WTC11 (cell line): ENCODE measurements around the gene TNRC6A. TPM values are rescaled to one million over a fixed set of nuclear protein-coding genes. Genes with fewer than 3 reads are reported as not detected.

Experiments
- ATAC-seq: fragments of 200-7000 bp; cut with Tn5 transposase; 2 replicates; pipeline ENCODE4 v1.10.0; 2021; ENCODE audit warnings: mild to moderate bottlenecking, moderate library complexity
- CTCF ChIA-PET: fragments of 300-600 bp; sonication (Branson Sonifier 250); formaldehyde crosslinking; loops from one replicate; lab custom pipeline; 2021; ENCODE audit warnings: antibody characterized with exemption; lab: Charles Lee
- POLR2A ChIA-PET: fragments of 350-600 bp; sonication (Branson Sonifier 250); formaldehyde crosslinking; loops from one replicate; lab custom pipeline; 2021; ENCODE audit warnings: antibody characterized with exemption; lab: Charles Lee
- DNase-seq: peaks from one replicate; pipeline ENCODE4 v3.0.0; 2021; ENCODE audit warnings: low spot score
- H3K27ac Mint-ChIP-seq: 2 replicates; pipeline ENCODE4 v1.8.0; 2021; ENCODE audit warnings: mixed read lengths
- H3K27me3 Mint-ChIP-seq: 2 replicates; pipeline ENCODE4 v1.8.0; 2021; ENCODE audit warnings: low read depth, mild to moderate bottlenecking, moderate library complexity, mixed read lengths
- H3K36me3 Mint-ChIP-seq: 2 replicates; pipeline ENCODE4 v1.8.0; 2021; ENCODE audit warnings: mixed read lengths
- H3K4me1 Mint-ChIP-seq: 2 replicates; pipeline ENCODE4 v1.8.0; 2022; ENCODE audit warnings: mixed read lengths
- H3K4me3 Mint-ChIP-seq: 2 replicates; pipeline ENCODE4 v1.8.0; 2021; ENCODE audit warnings: mild to moderate bottlenecking, moderate library complexity, mixed read lengths
- H3K9me3 Mint-ChIP-seq: 2 replicates; pipeline ENCODE4 v1.8.0; 2021; ENCODE audit warnings: mixed read lengths
- ELF4 ChIP-seq: sonication (generic); formaldehyde crosslinking; IDR thresholded peaks from 2 replicates; pipeline ENCODE4 v1.8.1; 2022; ENCODE audit warnings: low read depth, mild to moderate bottlenecking, moderate library complexity, missing genetic modification reagents
- FOXJ3 ChIP-seq: sonication (generic); formaldehyde crosslinking; IDR thresholded peaks from 2 replicates; pipeline ENCODE4 v1.9.0; 2021; ENCODE audit warnings: missing genetic modification reagents, mild to moderate bottlenecking, borderline replicate concordance
- KAT7 ChIP-seq: sonication (generic); formaldehyde crosslinking; IDR thresholded peaks from 2 replicates; pipeline ENCODE4 v1.8.1; 2023; ENCODE audit warnings: missing genetic modification reagents, mild to moderate bottlenecking, borderline replicate concordance
- MYBL2 ChIP-seq: sonication (generic); formaldehyde crosslinking; IDR thresholded peaks from 2 replicates; pipeline ENCODE4 v1.8.1; 2023; ENCODE audit warnings: mild to moderate bottlenecking, moderate library complexity, missing genetic modification reagents
- NR2C2 ChIP-seq: sonication (generic); formaldehyde crosslinking; IDR thresholded peaks from 2 replicates; pipeline ENCODE4 v1.8.0; 2022; ENCODE audit warnings: mild to moderate bottlenecking, missing genetic modification reagents
- RELA ChIP-seq: sonication (generic); formaldehyde crosslinking; IDR thresholded peaks from 2 replicates; pipeline ENCODE4 v1.8.1; 2022; ENCODE audit warnings: missing genetic modification reagents, mild to moderate bottlenecking, borderline replicate concordance
- SMAD3 ChIP-seq: sonication (generic); formaldehyde crosslinking; IDR thresholded peaks from 2 replicates; pipeline ENCODE4 v1.8.0; 2022; ENCODE audit warnings: missing genetic modification reagents, mild to moderate bottlenecking, borderline replicate concordance
- TEAD1 ChIP-seq: sonication (generic); formaldehyde crosslinking; IDR thresholded peaks from 2 replicates; pipeline ENCODE4 v1.8.0; 2022; ENCODE audit warnings: mild to moderate bottlenecking, missing genetic modification reagents
- total RNA-seq: library from RNA; stranded (reverse); gene quantifications from 3 replicates; pipeline ENCODE4 v1.2.3, GENCODE V29; 2021
- TF ChIP-seq, protein P1 (sequence below): sonication (generic); formaldehyde crosslinking; IDR thresholded peaks from 2 replicates; pipeline ENCODE4 v1.8.0; 2022; ENCODE audit warnings: missing genetic modification reagents
- TF ChIP-seq, protein P2 (sequence below): sonication (generic); formaldehyde crosslinking; IDR thresholded peaks from 2 replicates; pipeline ENCODE4 v1.8.1; 2022; ENCODE audit warnings: missing genetic modification reagents, borderline replicate concordance
- TF ChIP-seq, protein P3 (sequence below): sonication (generic); formaldehyde crosslinking; IDR thresholded peaks from 2 replicates; pipeline ENCODE4 v1.8.0; 2022; ENCODE audit warnings: mild to moderate bottlenecking, missing genetic modification reagents
- TF ChIP-seq, protein P4 (sequence below): sonication (generic); formaldehyde crosslinking; IDR thresholded peaks from 2 replicates; pipeline ENCODE4 v1.8.1; 2022; ENCODE audit warnings: low read depth, mild to moderate bottlenecking, moderate library complexity, missing genetic modification reagents, borderline replicate concordance
- TF ChIP-seq, protein P5 (sequence below): sonication (generic); formaldehyde crosslinking; IDR thresholded peaks from 2 replicates; pipeline ENCODE4 v1.8.0; 2022; ENCODE audit warnings: mild to moderate bottlenecking, missing genetic modification reagents
- TF ChIP-seq, protein P6 (sequence below): sonication (generic); formaldehyde crosslinking; conservative IDR thresholded peaks from 2 replicates; pipeline ENCODE4 v1.8.1; 2023; ENCODE audit warnings: mild to moderate bottlenecking, low read depth, missing genetic modification reagents, moderate library complexity
- TF ChIP-seq, protein P7 (sequence below): fragments of 250-450 bp; sonication (Bioruptor Pico); IDR thresholded peaks from 2 replicates; pipeline ENCODE4 v1.9.0; 2021; ENCODE audit warnings: mild to moderate bottlenecking, borderline replicate concordance

TNRC6A gene
- total RNA-seq, 1 experiment from 2014 or later, result 86.3 TPM

DNA sequence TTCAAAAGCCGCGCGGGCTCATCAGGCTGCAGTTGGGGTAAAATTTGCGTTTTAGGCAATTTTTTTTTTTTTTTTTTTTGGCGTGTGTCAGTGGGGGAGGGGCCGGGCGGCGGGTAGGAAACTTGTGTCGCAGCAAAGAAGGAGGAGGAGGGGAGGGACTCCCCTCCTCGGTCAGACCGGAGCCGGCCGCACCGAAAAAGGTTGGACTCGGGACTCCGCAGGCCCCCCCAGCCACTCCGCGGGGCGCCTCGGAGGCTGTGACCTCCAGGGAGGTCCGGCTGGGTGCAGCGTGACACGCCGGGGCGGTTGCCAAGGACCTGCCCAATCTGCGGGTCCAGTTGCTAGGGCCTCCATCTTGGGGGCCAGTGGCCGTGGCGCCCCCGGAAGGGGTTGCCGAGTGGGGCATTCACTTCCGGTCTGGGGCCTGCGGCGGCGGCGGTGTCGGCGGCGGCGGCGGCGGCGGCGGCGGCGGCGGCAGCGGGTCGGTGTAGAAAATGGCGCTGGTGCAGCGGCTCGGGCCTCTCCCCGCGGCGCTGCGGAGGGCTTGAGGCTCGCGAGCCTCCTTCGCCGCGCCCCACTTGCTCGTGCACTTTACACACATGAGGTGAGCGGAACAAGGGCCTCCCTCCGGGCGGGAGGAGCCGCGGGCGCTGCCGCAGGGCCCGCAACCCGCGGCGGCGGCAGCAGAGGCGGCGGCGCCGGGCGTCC lies at the start of gene TNRC6A (continued):
- TF ChIP-seq, protein P1, sequence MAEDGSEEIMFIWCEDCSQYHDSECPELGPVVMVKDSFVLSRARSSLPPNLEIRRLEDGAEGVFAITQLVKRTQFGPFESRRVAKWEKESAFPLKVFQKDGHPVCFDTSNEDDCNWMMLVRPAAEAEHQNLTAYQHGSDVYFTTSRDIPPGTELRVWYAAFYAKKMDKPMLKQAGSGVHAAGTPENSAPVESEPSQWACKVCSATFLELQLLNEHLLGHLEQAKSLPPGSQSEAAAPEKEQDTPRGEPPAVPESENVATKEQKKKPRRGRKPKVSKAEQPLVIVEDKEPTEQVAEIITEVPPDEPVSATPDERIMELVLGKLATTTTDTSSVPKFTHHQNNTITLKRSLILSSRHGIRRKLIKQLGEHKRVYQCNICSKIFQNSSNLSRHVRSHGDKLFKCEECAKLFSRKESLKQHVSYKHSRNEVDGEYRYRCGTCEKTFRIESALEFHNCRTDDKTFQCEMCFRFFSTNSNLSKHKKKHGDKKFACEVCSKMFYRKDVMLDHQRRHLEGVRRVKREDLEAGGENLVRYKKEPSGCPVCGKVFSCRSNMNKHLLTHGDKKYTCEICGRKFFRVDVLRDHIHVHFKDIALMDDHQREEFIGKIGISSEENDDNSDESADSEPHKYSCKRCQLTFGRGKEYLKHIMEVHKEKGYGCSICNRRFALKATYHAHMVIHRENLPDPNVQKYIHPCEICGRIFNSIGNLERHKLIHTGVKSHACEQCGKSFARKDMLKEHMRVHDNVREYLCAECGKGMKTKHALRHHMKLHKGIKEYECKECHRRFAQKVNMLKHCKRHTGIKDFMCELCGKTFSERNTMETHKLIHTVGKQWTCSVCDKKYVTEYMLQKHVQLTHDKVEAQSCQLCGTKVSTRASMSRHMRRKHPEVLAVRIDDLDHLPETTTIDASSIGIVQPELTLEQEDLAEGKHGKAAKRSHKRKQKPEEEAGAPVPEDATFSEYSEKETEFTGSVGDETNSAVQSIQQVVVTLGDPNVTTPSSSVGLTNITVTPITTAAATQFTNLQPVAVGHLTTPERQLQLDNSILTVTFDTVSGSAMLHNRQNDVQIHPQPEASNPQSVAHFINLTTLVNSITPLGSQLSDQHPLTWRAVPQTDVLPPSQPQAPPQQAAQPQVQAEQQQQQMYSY (CRISPR knock-in tag), result no peak
- TF ChIP-seq RELA (CRISPR knock-in tag) (no peak), TEAD1 (CRISPR knock-in tag) (peak; percentile 79), KAT7 (CRISPR knock-in tag) (no peak; the same call in 1 of the 2 replicates), FOXJ3 (CRISPR knock-in tag) (no peak), NR2C2 (CRISPR knock-in tag) (peak; percentile 98), SMAD3 (CRISPR knock-in tag) (no peak)
- TF ChIP-seq, protein P2, sequence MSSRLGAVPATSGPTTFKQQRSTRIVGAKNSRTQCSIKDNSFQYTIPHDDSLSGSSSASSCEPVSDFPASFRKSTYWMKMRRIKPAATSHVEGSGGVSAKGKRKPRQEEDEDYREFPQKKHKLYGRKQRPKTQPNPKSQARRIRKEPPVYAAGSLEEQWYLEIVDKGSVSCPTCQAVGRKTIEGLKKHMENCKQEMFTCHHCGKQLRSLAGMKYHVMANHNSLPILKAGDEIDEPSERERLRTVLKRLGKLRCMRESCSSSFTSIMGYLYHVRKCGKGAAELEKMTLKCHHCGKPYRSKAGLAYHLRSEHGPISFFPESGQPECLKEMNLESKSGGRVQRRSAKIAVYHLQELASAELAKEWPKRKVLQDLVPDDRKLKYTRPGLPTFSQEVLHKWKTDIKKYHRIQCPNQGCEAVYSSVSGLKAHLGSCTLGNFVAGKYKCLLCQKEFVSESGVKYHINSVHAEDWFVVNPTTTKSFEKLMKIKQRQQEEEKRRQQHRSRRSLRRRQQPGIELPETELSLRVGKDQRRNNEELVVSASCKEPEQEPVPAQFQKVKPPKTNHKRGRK (CRISPR knock-in tag), result no peak
- TF ChIP-seq, protein P3, sequence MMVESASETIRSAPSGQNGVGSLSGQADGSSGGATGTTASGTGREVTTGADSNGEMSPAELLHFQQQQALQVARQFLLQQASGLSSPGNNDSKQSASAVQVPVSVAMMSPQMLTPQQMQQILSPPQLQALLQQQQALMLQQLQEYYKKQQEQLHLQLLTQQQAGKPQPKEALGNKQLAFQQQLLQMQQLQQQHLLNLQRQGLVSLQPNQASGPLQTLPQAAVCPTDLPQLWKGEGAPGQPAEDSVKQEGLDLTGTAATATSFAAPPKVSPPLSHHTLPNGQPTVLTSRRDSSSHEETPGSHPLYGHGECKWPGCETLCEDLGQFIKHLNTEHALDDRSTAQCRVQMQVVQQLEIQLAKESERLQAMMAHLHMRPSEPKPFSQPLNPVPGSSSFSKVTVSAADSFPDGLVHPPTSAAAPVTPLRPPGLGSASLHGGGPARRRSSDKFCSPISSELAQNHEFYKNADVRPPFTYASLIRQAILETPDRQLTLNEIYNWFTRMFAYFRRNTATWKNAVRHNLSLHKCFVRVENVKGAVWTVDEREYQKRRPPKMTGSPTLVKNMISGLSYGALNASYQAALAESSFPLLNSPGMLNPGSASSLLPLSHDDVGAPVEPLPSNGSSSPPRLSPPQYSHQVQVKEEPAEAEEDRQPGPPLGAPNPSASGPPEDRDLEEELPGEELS (CRISPR knock-in tag), result no peak
- TF ChIP-seq, protein P4, sequence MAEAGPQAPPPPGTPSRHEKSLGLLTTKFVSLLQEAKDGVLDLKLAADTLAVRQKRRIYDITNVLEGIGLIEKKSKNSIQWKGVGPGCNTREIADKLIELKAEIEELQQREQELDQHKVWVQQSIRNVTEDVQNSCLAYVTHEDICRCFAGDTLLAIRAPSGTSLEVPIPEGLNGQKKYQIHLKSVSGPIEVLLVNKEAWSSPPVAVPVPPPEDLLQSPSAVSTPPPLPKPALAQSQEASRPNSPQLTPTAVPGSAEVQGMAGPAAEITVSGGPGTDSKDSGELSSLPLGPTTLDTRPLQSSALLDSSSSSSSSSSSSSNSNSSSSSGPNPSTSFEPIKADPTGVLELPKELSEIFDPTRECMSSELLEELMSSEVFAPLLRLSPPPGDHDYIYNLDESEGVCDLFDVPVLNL, result no peak
- TF ChIP-seq, protein P5, sequence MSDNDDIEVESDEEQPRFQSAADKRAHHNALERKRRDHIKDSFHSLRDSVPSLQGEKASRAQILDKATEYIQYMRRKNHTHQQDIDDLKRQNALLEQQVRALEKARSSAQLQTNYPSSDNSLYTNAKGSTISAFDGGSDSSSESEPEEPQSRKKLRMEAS, result 0 out of 2 replicates have a peak, but pooled peaks have one; percentile 30
- TF ChIP-seq, all 79 proteins: peak for 19

DNA sequence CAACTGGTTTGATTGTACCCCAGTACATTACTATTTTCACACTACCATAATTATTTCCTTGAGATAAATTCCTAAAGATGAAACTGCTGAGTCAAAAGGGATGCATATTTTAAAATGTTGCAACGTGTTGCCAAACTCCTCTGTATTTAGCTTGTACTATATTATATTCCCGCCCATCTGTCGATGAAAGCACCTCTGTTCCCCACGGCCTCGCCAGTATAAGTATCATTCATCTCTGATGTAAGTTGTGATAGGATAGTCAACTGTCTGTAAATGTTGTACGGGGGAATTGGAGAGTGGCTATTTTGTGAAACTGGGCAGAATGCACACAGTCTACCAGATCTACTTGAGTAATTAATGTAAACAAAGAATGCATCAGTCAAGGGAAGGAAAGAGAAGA lies 47.7 kb upstream of the TNRC6A start:
- H3K4me1 Mint-ChIP-seq, result peaks cover 28% of the 10 kb centered on the region
- CTCF ChIA-PET, result no interaction called here
- no peak for ATAC-seq
- no peaks in the 10 kb centered on the region for H3K36me3 Mint-ChIP-seq
- POLR2A ChIA-PET, result no interaction called here
- H3K27me3 Mint-ChIP-seq, result no peaks in the 10 kb centered on the region
- H3K9me3 Mint-ChIP-seq, result no peaks in the 10 kb centered on the region
- no peak overlapping the region for H3K4me3 Mint-ChIP-seq
- DNase-seq, result no peak
- H3K27ac Mint-ChIP-seq, result no peak overlapping the region
- TF ChIP-seq KAT7 (CRISPR knock-in tag), result no peak
- TF ChIP-seq, protein P6, sequence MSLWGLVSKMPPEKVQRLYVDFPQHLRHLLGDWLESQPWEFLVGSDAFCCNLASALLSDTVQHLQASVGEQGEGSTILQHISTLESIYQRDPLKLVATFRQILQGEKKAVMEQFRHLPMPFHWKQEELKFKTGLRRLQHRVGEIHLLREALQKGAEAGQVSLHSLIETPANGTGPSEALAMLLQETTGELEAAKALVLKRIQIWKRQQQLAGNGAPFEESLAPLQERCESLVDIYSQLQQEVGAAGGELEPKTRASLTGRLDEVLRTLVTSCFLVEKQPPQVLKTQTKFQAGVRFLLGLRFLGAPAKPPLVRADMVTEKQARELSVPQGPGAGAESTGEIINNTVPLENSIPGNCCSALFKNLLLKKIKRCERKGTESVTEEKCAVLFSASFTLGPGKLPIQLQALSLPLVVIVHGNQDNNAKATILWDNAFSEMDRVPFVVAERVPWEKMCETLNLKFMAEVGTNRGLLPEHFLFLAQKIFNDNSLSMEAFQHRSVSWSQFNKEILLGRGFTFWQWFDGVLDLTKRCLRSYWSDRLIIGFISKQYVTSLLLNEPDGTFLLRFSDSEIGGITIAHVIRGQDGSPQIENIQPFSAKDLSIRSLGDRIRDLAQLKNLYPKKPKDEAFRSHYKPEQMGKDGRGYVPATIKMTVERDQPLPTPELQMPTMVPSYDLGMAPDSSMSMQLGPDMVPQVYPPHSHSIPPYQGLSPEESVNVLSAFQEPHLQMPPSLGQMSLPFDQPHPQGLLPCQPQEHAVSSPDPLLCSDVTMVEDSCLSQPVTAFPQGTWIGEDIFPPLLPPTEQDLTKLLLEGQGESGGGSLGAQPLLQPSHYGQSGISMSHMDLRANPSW (CRISPR knock-in tag), result no peak
- TF ChIP-seq MYBL2 (CRISPR knock-in tag), result no peak
- TF ChIP-seq, protein P7, sequence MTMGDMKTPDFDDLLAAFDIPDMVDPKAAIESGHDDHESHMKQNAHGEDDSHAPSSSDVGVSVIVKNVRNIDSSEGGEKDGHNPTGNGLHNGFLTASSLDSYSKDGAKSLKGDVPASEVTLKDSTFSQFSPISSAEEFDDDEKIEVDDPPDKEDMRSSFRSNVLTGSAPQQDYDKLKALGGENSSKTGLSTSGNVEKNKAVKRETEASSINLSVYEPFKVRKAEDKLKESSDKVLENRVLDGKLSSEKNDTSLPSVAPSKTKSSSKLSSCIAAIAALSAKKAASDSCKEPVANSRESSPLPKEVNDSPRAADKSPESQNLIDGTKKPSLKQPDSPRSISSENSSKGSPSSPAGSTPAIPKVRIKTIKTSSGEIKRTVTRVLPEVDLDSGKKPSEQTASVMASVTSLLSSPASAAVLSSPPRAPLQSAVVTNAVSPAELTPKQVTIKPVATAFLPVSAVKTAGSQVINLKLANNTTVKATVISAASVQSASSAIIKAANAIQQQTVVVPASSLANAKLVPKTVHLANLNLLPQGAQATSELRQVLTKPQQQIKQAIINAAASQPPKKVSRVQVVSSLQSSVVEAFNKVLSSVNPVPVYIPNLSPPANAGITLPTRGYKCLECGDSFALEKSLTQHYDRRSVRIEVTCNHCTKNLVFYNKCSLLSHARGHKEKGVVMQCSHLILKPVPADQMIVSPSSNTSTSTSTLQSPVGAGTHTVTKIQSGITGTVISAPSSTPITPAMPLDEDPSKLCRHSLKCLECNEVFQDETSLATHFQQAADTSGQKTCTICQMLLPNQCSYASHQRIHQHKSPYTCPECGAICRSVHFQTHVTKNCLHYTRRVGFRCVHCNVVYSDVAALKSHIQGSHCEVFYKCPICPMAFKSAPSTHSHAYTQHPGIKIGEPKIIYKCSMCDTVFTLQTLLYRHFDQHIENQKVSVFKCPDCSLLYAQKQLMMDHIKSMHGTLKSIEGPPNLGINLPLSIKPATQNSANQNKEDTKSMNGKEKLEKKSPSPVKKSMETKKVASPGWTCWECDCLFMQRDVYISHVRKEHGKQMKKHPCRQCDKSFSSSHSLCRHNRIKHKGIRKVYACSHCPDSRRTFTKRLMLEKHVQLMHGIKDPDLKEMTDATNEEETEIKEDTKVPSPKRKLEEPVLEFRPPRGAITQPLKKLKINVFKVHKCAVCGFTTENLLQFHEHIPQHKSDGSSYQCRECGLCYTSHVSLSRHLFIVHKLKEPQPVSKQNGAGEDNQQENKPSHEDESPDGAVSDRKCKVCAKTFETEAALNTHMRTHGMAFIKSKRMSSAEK (CRISPR knock-in tag), result no peak
- TF ChIP-seq ELF4 (CRISPR knock-in tag), result no peak
